HTERT RPE-1 (cell line): ENCODE results near the gene MAP4K3.

ENCODE experiments used
- in situ Hi-C: fragments of 300-500 bp; cut with MboI; formaldehyde crosslinking; loops from 4 replicates; pipeline ENCODE4 v1.14.3; 2020; ENCODE audit warnings: low sequenced_read_pairs

Gene MAP4K3

GRCh38 chr2:39445934-39446333, 8.8 kb upstream of the MAP4K3 start:
- in situ Hi-C loops = no loop called here

- in situ Hi-C loops = no loop called here
Observed at GRCh38 chr2:39443009-39443408, 5.9 kb upstream of the MAP4K3 start.

GRCh38 chr2:39437522-39438296, 624 bp upstream of the MAP4K3 start:
- in situ Hi-C loops = no loop called here

- in situ Hi-C loops = no loop called here
Observed at GRCh38 chr2:39435741-39436591, 1.1 kb downstream of the MAP4K3 start.

GRCh38 chr2:39435234-39435633, 1.9 kb downstream of the MAP4K3 start:
- in situ Hi-C loops = no loop called here

- in situ Hi-C loops = no loop called here
Observed at GRCh38 chr2:39434233-39434897, 2.7 kb downstream of the MAP4K3 start.

- in situ Hi-C loops = no loop called here
Observed at GRCh38 chr2:39433586-39434195, 3.4 kb downstream of the MAP4K3 start.

GRCh38 chr2:39432701-39433100, 4.4 kb downstream of the MAP4K3 start:
- in situ Hi-C loops = no loop called here

- in situ Hi-C loops = no loop called here
Observed at GRCh38 chr2:39431592-39432316, 5.3 kb downstream of the MAP4K3 start.

GRCh38 chr2:39429746-39430145, 7.3 kb downstream of the MAP4K3 start:
- in situ Hi-C loops = no loop called here

- in situ Hi-C loops = no loop called here
Observed at GRCh38 chr2:39424951-39425350, 12.1 kb downstream of the MAP4K3 start.

GRCh38 chr2:39422700-39423099, 14.4 kb downstream of the MAP4K3 start:
- in situ Hi-C loops = no loop called here

GRCh38 chr2:39421354-39421753, 15.7 kb downstream of the MAP4K3 start:
- in situ Hi-C loops = no loop called here

- in situ Hi-C loops = no loop called here
Observed at GRCh38 chr2:39419282-39420223, 17.5 kb downstream of the MAP4K3 start.

GRCh38 chr2:39418491-39418890, 18.6 kb downstream of the MAP4K3 start:
- in situ Hi-C loops = no loop called here

GRCh38 chr2:39416140-39416539, 20.9 kb downstream of the MAP4K3 start:
- in situ Hi-C loops = no loop called here

- in situ Hi-C loops = no loop called here
Observed at GRCh38 chr2:39413063-39413737, 23.9 kb downstream of the MAP4K3 start.

GRCh38 chr2:39411181-39411944, 25.7 kb downstream of the MAP4K3 start:
- in situ Hi-C loops = no loop called here
